Measurements from ENCODE around the gene SMIM24.
"Not testable (repeated sequence)": the region's sequence is repeated elsewhere in the genome, so short reads cannot be mapped to it uniquely, and the experiment has no call there.

The SMIM24 gene

GRCh38 chr19:3431760-3432397 is 48.4 kb downstream of the SMIM24 start:
- H3K4me3 ChIP-seq (ENCODE audit: low read length) = no peak overlapping the region
- H3K27me3 ChIP-seq (ENCODE audit: control insufficient read depth, insufficient read depth, low read length) = no peaks in the 10 kb centered on the region
- H3K9ac ChIP-seq (ENCODE audit: low read length) = no peak overlapping the region
- no peaks in the 10 kb centered on the region for H3K4me1 ChIP-seq (ENCODE audit: control insufficient read depth, low read depth, low read length)
- H3K36me3 ChIP-seq (ENCODE audit: control insufficient read depth, low read depth, low read length) = no peaks in the 10 kb centered on the region
- no peak overlapping the region for H3K27ac ChIP-seq (ENCODE audit: low read length)
- no peaks in the 10 kb centered on the region for H3K9me3 ChIP-seq (ENCODE audit: control insufficient read depth, low read depth, low read length)

DNA sequence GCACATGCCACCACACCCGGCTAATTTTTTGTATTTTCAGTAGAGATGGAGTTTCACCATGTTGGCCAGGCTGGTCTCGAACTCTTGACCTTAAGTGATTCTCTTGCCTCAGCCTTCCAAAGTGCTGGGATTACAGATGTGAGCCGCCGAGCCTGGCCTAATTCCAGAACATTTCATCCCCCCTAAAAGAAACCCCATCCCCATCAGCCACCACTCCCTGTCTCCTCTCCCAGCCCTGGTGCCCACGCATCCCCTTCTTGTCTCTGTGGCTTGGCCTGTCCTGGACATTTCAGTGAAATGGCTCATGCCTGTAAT is 50.0 kb downstream of the SMIM24 start:
- not testable (repeated sequence) for H3K36me3 ChIP-seq (ENCODE audit: control insufficient read depth, low read depth, low read length)

GRCh38 chr19:3426433-3426832 is 53.9 kb downstream of the SMIM24 start:
- Histone ChIP-seq H3K9ac (ENCODE audit: low read length) (no peak overlapping the region), H3K36me3 (ENCODE audit: control insufficient read depth, low read depth, low read length) (no peaks in the 10 kb centered on the region), H3K9me3 (ENCODE audit: control insufficient read depth, low read depth, low read length) (no peaks in the 10 kb centered on the region), H3K27ac (ENCODE audit: low read length) (no peak overlapping the region), H3K27me3 (ENCODE audit: control insufficient read depth, insufficient read depth, low read length) (no peaks in the 10 kb centered on the region), H3K4me3 (ENCODE audit: low read length) (no peak overlapping the region), H3K4me1 (ENCODE audit: control insufficient read depth, low read depth, low read length) (no peaks in the 10 kb centered on the region)

More for the DNA sequence above, 50.0 kb downstream of the SMIM24 start:
- H3K4me3 ChIP-seq (ENCODE audit: low read length); H3K27me3 ChIP-seq (ENCODE audit: control insufficient read depth, insufficient read depth, low read length); H3K9ac ChIP-seq (ENCODE audit: low read length); H3K27ac ChIP-seq (ENCODE audit: low read length); H3K9me3 ChIP-seq (ENCODE audit: control insufficient read depth, low read depth, low read length); H3K4me1 ChIP-seq (ENCODE audit: control insufficient read depth, low read depth, low read length): not testable (repeated sequence)

All from iPS-18a (cell line).